ENCODE measurements around the gene TPD52L2.

GRCh38 chr20:63930971-63931553 is 66.0 kb downstream of the TPD52L2 start:
- no peak for TF ChIP-seq CTCF (IDR thresholded peaks at IDR 0.05)
- TF ChIP-seq ZFX (IDR thresholded peaks at IDR 0.05; ENCODE audit: borderline replicate concordance): no peak
